Measurements from ENCODE around the gene BTG3. TPM values are rescaled to one million over a fixed set of nuclear protein-coding genes. Genes with fewer than 3 reads are reported as not detected.

The BTG3 gene
- total and polyA plus RNA-seq, 2 donors (not counting 3 experiments of a cell fraction or from before 2014, with no cell fraction given), result 18.1 to 37.2 TPM

- Histone ChIP-seq H3K27ac (ENCODE audit: insufficient read depth, low read depth, low read length) (no peak overlapping the region), H3K79me2 (ENCODE audit: control insufficient read depth, insufficient read depth, low read length) (no peaks in the 10 kb centered on the region), H2AFZ (ENCODE audit: low read depth, low read length) (no peak overlapping the region), H3K27me3 (ENCODE audit: control insufficient read depth in 2 of 2, insufficient read depth in 2 of 2, low read length in 2 of 2) (peaks cover 0 to 2% of the 10 kb centered on the region in 2 experiments), H3K9me1 (replicated peaks; ENCODE audit: control insufficient read depth, extremely low read depth, insufficient read depth, low read length) (no peaks in the 10 kb centered on the region), H3K4me3 (replicated peaks in 1 of 3; ENCODE audit: insufficient read depth in 1 of 3, low read depth in 1 of 3, low read length in 3 of 3) (no peak overlapping the region), H3K9me3 (replicated peaks; ENCODE audit: control insufficient read depth, insufficient read depth, low read length) (no peaks in the 10 kb centered on the region), H3K4me2 (ENCODE audit: insufficient read depth, low read length) (no peak overlapping the region), H4K20me1 (replicated peaks; ENCODE audit: control insufficient read depth, extremely low read depth, insufficient read depth, low read length) (no peaks in the 10 kb centered on the region), H3K4me1 (ENCODE audit: control insufficient read depth, extremely low read depth, insufficient read depth, low read length) (no peaks in the 10 kb centered on the region), H3K36me3 (ENCODE audit: control insufficient read depth in 2 of 2, extremely low read depth in 1 of 2, insufficient read depth in 2 of 2, low read length in 2 of 2) (no peaks in the 10 kb centered on the region), H3K9ac (replicated peaks; ENCODE audit: extremely low read depth, insufficient read depth, low read length) (no peak overlapping the region)
- FAIRE-seq (peak; percentile 59), DNase-seq (ENCODE audit: low read depth, low spot score) (peak; percentile 56)
- ChIA-PET POLR2A (interaction anchor here (0.6 to 1.0 kb wide), 2 partner anchors 117 to 199 kb away, joined by 5 to 6 read pairs; no protein-coding TSS in a partner anchor), CTCF (interaction anchor here (0.7 to 7.9 kb wide), 31 partner anchors 11 to 1673 kb away, joined by 3 to 441 read pairs (median 5); no protein-coding TSS in a partner anchor)
- dilution Hi-C loops (cut with MboI; ENCODE audit: extremely low pct_ligation_motif_present, low sequenced_read_pairs), result no loop called here
- intact Hi-C loops (cut with micrococcal nuclease), result loop anchor here (1.0 kb wide), 2 partner anchors 74 to 199 kb away; no protein-coding TSS in a partner anchor
- no TSS peak for BruUV-seq (replicated peaks)
- TF ChIP-seq, protein P1, sequence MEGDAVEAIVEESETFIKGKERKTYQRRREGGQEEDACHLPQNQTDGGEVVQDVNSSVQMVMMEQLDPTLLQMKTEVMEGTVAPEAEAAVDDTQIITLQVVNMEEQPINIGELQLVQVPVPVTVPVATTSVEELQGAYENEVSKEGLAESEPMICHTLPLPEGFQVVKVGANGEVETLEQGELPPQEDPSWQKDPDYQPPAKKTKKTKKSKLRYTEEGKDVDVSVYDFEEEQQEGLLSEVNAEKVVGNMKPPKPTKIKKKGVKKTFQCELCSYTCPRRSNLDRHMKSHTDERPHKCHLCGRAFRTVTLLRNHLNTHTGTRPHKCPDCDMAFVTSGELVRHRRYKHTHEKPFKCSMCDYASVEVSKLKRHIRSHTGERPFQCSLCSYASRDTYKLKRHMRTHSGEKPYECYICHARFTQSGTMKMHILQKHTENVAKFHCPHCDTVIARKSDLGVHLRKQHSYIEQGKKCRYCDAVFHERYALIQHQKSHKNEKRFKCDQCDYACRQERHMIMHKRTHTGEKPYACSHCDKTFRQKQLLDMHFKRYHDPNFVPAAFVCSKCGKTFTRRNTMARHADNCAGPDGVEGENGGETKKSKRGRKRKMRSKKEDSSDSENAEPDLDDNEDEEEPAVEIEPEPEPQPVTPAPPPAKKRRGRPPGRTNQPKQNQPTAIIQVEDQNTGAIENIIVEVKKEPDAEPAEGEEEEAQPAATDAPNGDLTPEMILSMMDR (IDR thresholded peaks at IDR 0.05; ENCODE audit: extremely low read depth in 1 of 2, insufficient read depth in 1 of 2, low read depth in 1 of 2, low read length in 2 of 2), result peak; percentile 37 to 51
- no peak for TF ChIP-seq GATA2 (IDR thresholded peaks at IDR 0.05; ENCODE audit: insufficient read depth, insufficient read length, low read depth, low read length)
Measured at GRCh38 chr21:17585875-17586450, 26.7 kb downstream of the BTG3 start.

DNA sequence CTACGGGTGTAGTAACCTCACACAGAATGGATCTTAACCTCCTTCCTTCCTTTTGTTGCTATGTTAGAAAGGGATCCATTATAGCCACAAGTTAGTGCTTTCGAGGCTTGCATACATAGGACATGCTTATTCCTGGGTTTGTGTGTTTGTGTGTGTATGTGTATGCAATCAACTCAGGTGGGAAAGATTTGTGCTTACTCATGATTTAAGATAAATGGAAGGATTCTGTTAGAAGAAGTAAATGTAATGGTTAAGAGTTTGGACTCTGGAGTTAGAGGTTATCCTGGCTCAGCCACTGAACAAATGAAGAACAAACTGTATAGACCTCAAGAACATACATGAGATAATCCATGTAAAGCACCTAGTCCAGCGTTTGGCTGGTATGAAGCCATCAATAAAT lies 28.8 kb downstream of the BTG3 start:
- Histone ChIP-seq H4K20me1 (replicated peaks; ENCODE audit: control insufficient read depth, extremely low read depth, insufficient read depth, low read length) (no peaks in the 10 kb centered on the region), H3K27ac (ENCODE audit: insufficient read depth, low read depth, low read length) (no peak overlapping the region), H3K36me3 (ENCODE audit: control insufficient read depth in 2 of 2, extremely low read depth in 1 of 2, insufficient read depth in 2 of 2, low read length in 2 of 2) (no peaks in the 10 kb centered on the region), H3K9me3 (replicated peaks; ENCODE audit: control insufficient read depth, insufficient read depth, low read length) (no peaks in the 10 kb centered on the region), H3K9me1 (replicated peaks; ENCODE audit: control insufficient read depth, extremely low read depth, insufficient read depth, low read length) (no peaks in the 10 kb centered on the region), H2AFZ (ENCODE audit: low read depth, low read length) (no peak overlapping the region), H3K4me2 (ENCODE audit: insufficient read depth, low read length) (no peak overlapping the region), H3K4me1 (ENCODE audit: control insufficient read depth, extremely low read depth, insufficient read depth, low read length) (no peaks in the 10 kb centered on the region), H3K27me3 (ENCODE audit: control insufficient read depth in 2 of 2, insufficient read depth in 2 of 2, low read length in 2 of 2) (peaks cover 0 to 2% of the 10 kb centered on the region in 2 experiments), H3K4me3 (replicated peaks in 1 of 3; ENCODE audit: insufficient read depth in 1 of 3, low read depth in 1 of 3, low read length in 3 of 3) (no peak overlapping the region), H3K79me2 (ENCODE audit: control insufficient read depth, insufficient read depth, low read length) (no peaks in the 10 kb centered on the region), H3K9ac (replicated peaks; ENCODE audit: extremely low read depth, insufficient read depth, low read length) (no peak overlapping the region)
- FAIRE-seq, result no peak
- no TSS peak for BruUV-seq (replicated peaks)
- dilution Hi-C loops (cut with MboI; ENCODE audit: extremely low pct_ligation_motif_present, low sequenced_read_pairs), result no loop called here
- TF ChIP-seq, protein P1 (IDR thresholded peaks at IDR 0.05; ENCODE audit: extremely low read depth in 1 of 2, insufficient read depth in 1 of 2, low read depth in 1 of 2, low read length in 2 of 2), result no peak
- TF ChIP-seq MAX (IDR thresholded peaks at IDR 0.05; ENCODE audit: insufficient read depth, insufficient read length), result no peak
- TF ChIP-seq FOS (IDR thresholded peaks at IDR 0.05; ENCODE audit: borderline replicate concordance, insufficient read depth, low read length), result no peak
- TF ChIP-seq JUN (IDR thresholded peaks at IDR 0.05; ENCODE audit: borderline replicate concordance, insufficient read depth, insufficient read length, low read depth), result no peak
- no peak for TF ChIP-seq POLR2AphosphoS5 (IDR thresholded peaks at IDR 0.05; ENCODE audit: insufficient read depth, low read depth, low read length)
- TF ChIP-seq GATA2 (IDR thresholded peaks at IDR 0.05; ENCODE audit: insufficient read depth, insufficient read length, low read depth, low read length), result no peak
- no peak for TF ChIP-seq EZH2 (IDR thresholded peaks at IDR 0.05; ENCODE audit: borderline replicate concordance, low read depth, low read length, severe bottlenecking)
- no peak for TF ChIP-seq POLR2A (IDR thresholded peaks at IDR 0.05; ENCODE audit: low read depth, low read length)
- no peak for TF ChIP-seq MYC (IDR thresholded peaks at IDR 0.05; ENCODE audit: low read depth, low read length)
- DNase-seq (ENCODE audit: low read depth, low spot score), result no peak
- CTCF ChIA-PET, result interaction anchor here (1.2 to 7.9 kb wide), 3 partner anchors 19 to 195 kb away, joined by 3 to 441 read pairs (median 6); no protein-coding TSS in a partner anchor
- intact Hi-C loops (cut with micrococcal nuclease), result loop anchor here (5.0 kb wide), 1 partner anchor 132 kb away; no protein-coding TSS in a partner anchor
- POLR2A ChIA-PET, result no interaction called here

Data from endothelial cell of umbilical vein (primary cell).